ENCODE measurements around the gene KLHL7. TPM values are rescaled to one million over a fixed set of nuclear protein-coding genes. Genes with fewer than 3 reads are reported as not detected.
"Not testable (repeated sequence)": the region's sequence is repeated elsewhere in the genome, so short reads cannot be mapped to it uniquely, and the experiment has no call there.

The KLHL7 gene
- total RNA-seq, 1 experiment from 2014 or later: 53.9 TPM

- DNase-seq (ENCODE audit: low spot score): no peak
Observed at GRCh38 chr7:23175938-23176337, 70.4 kb downstream of the KLHL7 start.

- peak; percentile 100 for DNase-seq (ENCODE audit: low spot score)
Observed at GRCh38 chr7:23181684-23182553, 76.3 kb downstream of the KLHL7 start, which contains the start of gene NUP42. Gene NUP42, plus strand, starts transcription at chr7:23182048. Its CDS starts 38 bp downstream, at chr7:23182086.

- DNase-seq (ENCODE audit: low spot score): no peak
Observed at GRCh38 chr7:23183279-23184012, 77.9 kb downstream of the KLHL7 start.

- no peak for DNase-seq (ENCODE audit: low spot score)
Observed at GRCh38 chr7:23184291-23184690, 78.7 kb downstream of the KLHL7 start.

GRCh38 chr7:23184709-23185359 lies 79.2 kb downstream of the KLHL7 start:
- DNase-seq (ENCODE audit: low spot score): peak; percentile 70

- DNase-seq (ENCODE audit: low spot score): no peak
Observed at GRCh38 chr7:23185980-23186379, 80.4 kb downstream of the KLHL7 start.

- DNase-seq (ENCODE audit: low spot score): no peak
Observed at GRCh38 chr7:23191022-23191421, 85.4 kb downstream of the KLHL7 start.

- not testable (repeated sequence) for DNase-seq (ENCODE audit: low spot score)
Observed at GRCh38 chr7:23193650-23194227, 88.2 kb downstream of the KLHL7 start.

- DNase-seq (ENCODE audit: low spot score): no peak
Observed at GRCh38 chr7:23196306-23196705, 90.7 kb downstream of the KLHL7 start.

- DNase-seq (ENCODE audit: low spot score): not testable (repeated sequence)
Observed at GRCh38 chr7:23197745-23198144, 92.2 kb downstream of the KLHL7 start.

- no peak for DNase-seq (ENCODE audit: low spot score)
Observed at GRCh38 chr7:23200331-23200730, 94.7 kb downstream of the KLHL7 start.

GRCh38 chr7:23204241-23204640 lies 98.7 kb downstream of the KLHL7 start:
- DNase-seq (ENCODE audit: low spot score): no peak

- DNase-seq (ENCODE audit: low spot score): no peak
Observed at GRCh38 chr7:23205577-23205908, 100.0 kb downstream of the KLHL7 start.

- DNase-seq (ENCODE audit: low spot score): no peak
Observed at GRCh38 chr7:23205909-23206767, 100.6 kb downstream of the KLHL7 start.

GRCh38 chr7:23207021-23207420 lies 101.4 kb downstream of the KLHL7 start:
- no peak for DNase-seq (ENCODE audit: low spot score)

- no peak for DNase-seq (ENCODE audit: low spot score)
Observed at GRCh38 chr7:23207884-23208283, 102.3 kb downstream of the KLHL7 start.

GRCh38 chr7:23208316-23208715 lies 102.7 kb downstream of the KLHL7 start:
- no peak for DNase-seq (ENCODE audit: low spot score)

GRCh38 chr7:23210506-23210905 lies 104.9 kb downstream of the KLHL7 start:
- no peak for DNase-seq (ENCODE audit: low spot score)

- DNase-seq (ENCODE audit: low spot score): no peak
Observed at GRCh38 chr7:23211589-23211988, 106.0 kb downstream of the KLHL7 start.

- no peak for DNase-seq (ENCODE audit: low spot score)
Observed at GRCh38 chr7:23212395-23212794, 106.8 kb downstream of the KLHL7 start.

GRCh38 chr7:23212841-23213240 lies 107.3 kb downstream of the KLHL7 start:
- DNase-seq (ENCODE audit: low spot score): no peak
